ENCODE results near the gene ROMO1.

GRCh38 chr20:35719717-35720116 lies 20.5 kb downstream of the ROMO1 start:
- TF ChIP-seq POLR2A (IDR thresholded peaks at IDR 0.05) (no peak), CTCF (IDR thresholded peaks at IDR 0.05) (no peak)
